HPDE6-E6E7 (cell line): ENCODE data around the gene EXOC3.
"Not testable (repeated sequence)": the region's sequence is repeated elsewhere in the genome, so short reads cannot be mapped to it uniquely, and the experiment has no call there.

Source experiments
- DNase-seq: peaks from one replicate; pipeline ENCODE4 v3.0.0; 2011; ENCODE audit warnings: missing footprints; ENCODE audit errors: extremely low spot score

EXOC3 gene

DNA sequence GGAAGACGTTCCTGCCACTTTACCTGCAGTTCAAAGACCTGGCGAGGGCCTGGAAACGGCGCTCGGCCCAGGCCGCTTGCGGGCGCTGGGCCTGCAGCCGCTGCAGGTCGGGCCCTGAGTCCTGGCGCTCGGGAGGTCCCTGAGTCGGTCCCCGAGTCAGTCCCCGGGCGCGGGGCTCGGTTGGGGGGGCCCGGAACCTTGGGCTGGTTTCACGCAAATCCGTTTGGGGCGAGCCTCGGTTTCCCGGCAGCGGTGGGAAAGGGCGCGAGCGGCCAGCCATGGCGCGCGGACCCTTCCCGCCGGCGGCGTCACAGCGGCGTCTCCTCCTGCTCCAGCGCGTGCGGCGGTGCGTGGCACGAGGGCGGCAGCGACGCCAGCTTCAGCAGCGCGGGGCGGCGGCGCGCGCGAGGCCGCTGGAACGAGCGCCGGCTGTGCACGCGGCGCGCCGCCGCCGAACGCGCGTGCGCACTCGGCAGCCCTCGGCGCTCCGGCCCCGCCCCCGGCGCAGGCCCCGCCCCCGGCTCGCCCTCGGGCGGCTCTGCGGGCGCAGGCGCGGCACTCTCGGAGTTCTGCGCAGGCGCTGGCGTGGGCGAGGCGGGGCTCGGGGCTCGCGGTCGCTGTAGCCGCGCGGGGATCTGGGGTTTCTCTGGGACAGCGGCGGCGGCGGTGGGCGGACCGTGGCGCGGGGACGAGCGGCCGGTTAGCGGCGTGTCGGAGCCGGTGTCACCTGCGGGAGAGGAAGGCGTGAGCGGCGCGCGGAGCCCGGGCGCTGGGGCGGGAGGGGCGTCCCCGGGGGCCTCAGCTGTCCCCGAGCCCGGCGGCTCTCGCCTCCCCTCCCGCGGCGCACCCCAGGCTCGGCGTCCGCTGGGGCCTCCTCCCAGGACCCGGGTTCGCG is 29.9 kb downstream of the EXOC3 start:
- DNase-seq, result peak; percentile 86

DNA sequence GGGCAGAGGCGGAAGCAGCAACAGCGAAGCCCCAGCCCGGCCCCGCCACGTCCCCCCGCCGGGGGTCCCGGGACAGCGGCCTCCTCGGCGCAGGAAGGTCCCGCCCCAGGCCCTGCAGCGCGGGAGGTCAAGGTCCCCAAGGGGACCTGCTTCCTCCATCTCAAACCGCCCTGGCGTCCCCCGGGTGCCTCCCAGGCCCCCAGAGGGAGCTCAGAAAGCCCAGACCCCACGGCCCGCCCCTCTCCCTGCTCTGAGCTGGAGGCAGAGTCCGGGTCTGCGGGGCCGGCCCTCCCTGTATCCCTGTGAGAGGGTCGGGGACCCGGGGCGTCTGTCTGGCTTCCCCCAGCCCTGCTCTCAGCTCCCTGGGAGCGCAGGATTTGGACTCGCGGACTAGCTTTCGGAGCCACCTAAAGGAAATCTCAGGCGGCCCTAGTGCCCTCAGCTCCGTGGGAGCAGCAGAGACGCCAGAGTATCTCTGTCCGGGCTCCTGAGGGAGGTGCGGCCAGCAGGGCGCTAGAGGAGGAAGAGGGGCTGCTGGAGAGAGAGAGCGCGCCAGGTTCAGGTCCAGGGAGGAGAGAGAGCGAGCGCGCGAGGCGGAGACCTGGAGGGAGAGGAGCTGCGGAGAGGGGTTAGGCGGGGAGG is 30.7 kb downstream of the EXOC3 start:
- peak; percentile 34 for DNase-seq

DNA sequence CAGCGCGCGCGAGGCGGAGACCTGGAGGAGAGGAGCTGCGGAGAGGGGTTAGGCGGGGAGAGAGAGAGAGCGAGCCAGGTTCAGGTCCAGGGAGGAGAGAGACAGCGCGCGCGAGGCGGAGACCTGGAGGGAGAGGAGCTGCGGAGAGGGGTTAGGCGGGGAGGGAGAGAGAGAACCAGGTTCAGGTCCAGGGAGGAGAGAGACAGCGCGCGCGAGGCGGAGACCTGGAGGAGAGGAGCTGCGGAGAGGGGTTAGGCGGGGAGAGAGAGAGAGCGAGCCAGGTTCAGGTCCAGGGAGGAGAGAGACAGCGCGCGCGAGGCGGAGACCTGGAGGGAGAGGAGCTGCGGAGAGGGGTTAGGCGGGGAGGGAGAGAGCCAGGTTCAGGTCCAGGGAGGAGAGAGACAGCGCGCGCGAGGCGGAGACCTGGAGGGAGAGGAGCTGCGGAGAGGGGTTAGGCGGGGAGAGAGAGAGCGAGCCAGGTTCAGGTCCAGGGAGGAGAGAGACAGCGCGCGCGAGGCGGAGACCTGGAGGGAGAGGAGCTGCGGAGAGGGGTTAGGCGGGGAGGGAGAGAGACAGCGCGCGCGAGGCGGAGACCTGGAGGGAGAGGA is 31.4 kb downstream of the EXOC3 start:
- DNase-seq, result not testable (repeated sequence)

DNA sequence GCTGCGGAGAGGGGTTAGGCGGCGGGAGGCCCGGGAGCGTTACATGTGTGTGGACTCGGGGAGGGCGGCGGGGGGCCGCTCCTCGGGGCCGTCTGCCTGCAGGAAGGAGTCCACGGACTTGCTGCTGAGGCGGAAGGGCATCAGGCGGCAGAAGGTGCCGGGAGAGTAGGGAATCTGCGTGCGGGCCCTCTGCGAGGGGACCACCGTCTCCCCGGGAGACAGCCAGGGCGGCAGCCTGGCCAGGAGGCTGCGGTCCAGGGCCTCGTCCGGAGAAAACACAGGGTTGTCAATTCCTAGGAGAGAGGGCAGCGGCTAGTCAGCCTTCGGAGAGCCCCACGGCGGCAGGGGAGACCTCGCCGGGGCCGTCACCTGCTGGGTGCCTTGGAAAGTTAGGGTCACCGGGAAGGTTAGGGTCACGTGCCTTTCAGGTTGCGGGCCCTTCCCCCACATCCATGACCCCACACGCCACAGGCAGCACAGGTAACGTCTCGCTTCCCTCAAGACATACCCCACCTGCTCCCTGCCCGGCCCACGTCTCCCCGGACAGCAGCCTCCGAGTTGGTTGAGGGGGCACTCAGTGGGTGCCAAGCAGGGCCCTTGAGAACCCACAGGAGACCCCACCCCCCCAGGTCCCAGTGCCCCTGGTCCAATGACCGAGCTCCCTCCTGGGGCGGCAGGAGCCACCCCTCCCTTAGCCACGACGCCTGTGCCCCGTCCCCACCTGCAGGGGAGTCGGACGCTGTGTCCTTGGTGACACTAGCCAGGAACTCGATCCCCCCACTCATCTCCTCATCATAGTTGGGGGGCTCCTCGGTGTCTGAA is 32.1 kb downstream of the EXOC3 start:
- no peak for DNase-seq

DNA sequence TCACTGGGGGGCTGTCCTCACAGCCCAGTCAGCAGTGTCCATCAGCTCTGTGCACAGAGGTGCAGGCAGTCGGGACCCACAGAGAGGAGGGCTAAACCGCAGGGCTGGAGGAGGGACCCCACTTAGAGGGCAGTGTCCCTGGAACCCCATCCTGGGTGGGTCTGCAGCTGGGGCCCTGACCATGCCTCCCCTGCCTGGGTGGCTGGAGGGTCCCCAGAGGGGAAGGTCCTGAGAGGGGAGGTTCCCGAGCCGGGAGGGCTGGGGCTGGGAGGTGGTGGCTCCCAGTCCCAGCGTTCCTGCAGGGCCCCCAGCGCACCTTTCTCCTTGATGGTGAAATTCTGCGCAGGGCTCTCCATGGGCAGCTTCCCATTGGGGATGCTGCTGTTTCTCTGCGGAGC is 32.7 kb downstream of the EXOC3 start:
- no peak for DNase-seq

DNA sequence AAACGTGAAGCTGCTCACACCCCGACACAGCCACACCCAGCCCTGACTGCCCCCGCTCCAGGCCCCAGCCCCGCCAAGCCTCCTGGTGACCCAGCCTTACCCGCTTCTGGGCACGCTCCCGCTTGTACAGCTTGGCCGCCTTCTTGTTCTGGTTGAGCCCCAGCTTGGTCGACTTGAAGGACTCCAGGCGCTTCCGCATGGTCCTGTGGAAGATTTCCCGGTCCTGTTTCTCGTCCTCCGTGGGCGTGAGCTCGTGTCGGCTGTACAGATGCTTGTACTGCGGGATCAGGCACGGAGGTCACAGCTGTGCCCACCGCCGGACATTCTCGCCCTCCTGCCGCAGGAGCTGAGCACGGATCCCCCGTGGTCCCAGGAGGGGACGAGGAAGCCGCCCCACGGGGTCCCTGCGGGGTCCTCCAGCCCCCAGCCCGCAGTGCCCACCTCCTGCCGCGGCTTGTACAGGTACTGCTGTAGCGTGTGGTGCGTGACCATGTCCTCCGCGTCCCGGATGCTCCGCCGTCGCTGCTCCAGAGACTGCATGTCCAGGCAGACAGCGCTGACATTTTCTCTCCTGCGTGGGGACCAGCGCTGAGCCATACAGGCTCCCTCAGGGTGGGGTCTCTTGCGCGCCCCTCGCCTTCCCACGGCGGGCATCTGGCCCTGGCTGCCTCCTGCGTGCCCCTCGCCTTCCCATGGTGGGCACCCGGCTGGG is 33.3 kb downstream of the EXOC3 start:
- DNase-seq, result no peak

DNA sequence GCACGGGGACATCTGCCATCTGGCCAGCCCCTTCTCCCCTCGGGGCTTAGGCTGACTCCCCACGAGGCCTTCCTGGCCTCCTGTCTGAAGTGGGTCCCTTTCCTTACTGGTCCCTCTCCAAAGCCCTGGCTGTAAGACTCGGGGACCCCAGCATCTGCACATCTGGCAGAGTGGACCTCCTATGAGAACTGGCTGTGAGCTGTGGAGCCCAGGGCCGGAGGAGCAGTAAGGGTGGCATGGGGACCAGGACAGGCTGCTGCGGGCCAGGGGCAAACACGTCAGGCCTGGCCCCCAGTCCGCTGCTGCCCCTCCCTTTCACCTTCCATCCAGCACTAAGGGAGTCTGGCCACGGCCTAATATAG is 33.8 kb downstream of the EXOC3 start:
- DNase-seq, result no peak

DNA sequence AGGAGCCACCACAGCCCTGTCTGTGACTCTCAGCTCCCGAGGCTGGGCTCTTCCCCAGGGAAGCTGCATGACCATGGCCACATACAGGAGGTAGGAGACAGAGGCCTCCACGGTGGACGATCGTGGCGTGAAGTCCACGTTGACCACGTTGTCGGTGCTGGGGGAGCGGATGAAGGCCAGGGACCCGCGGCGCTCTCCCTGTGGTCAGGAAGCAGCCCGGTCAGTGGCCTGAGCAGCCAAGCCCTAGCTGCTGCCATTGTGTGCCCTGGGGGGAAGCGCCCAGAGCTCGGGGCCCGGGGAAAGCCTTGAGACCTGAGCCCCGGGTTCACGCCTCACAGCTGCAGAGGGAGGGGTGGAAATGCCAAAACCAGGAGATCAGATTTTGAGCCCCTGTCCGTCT is 34.3 kb downstream of the EXOC3 start:
- DNase-seq, result no peak

DNA sequence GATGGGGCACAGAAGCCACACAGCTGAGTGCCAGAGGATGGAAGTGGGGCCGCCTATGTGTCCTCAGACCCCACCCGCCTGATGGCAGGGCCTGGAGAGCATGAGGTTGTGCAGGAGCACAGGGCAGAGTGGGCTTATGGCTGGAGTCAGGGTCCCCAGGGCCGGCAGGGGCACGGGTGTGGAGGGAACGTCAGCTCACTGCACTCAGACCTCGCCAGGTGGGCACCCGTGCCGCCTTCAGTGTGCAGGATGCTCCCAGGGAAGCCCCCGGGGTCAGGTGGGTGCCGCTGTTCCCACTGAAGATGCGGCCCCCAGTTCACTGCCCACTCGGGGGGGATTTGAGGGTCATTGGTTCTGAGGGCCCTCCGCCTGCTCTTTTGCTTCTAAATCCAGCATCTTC is 34.9 kb downstream of the EXOC3 start:
- no peak for DNase-seq

DNA sequence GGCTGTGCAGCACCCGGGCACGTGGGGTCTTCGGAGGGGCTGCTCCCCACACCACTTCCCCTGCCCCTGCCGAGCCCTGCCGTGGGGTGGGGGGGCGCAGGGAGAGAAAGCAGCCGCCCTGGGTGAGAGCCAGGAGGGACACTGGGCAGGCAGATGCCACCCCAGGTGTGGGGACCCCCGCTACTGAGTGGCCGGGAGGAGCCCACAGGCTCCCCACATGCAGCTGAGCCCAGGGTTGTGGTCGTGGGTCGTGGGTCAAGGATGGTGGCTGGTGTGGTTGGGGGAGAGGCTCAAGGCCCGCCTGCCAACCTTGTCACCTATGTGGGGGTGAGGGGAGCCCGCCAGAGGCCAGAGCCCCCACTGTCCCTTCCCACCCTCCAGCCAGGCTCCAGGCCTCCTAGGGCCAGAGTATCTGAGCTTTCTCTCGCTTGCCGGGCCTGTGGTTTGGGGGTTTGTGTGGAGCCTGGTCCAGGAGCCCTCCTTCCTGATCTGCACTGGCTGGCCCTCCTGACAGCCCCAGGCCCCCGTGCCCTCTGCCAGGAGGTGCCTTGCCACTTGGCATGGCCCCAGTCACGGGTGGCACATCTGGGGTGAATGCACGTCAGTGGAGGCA is 35.5 kb downstream of the EXOC3 start:
- no peak for DNase-seq

DNA sequence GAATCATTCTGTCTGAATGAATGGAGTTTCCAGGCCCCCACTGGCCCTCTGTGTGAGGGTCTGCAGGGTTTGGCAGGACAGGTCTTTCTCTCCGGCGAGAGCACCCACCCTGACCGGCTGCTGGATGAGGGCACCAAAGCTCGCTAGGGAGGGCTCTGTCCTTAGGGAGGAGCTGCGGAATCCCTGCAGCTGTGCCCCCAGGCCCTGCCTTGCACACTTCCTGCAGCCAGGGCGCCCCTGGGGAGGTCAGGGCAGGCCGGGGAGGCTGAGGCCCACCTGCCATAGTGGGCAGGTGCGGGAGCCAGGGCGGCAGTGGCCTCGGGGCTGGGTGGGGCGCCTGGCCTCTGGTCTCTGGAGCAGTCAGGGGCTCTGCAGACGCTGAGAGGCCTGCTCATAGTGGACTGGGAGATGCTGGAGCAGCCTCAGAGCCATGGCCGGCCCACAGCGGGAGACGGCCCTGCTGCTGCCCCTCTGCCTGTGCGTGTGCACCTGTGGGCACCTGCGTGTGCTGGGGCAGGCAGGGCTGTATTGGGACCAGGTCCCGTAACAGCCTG is 36.1 kb downstream of the EXOC3 start:
- no peak for DNase-seq

DNA sequence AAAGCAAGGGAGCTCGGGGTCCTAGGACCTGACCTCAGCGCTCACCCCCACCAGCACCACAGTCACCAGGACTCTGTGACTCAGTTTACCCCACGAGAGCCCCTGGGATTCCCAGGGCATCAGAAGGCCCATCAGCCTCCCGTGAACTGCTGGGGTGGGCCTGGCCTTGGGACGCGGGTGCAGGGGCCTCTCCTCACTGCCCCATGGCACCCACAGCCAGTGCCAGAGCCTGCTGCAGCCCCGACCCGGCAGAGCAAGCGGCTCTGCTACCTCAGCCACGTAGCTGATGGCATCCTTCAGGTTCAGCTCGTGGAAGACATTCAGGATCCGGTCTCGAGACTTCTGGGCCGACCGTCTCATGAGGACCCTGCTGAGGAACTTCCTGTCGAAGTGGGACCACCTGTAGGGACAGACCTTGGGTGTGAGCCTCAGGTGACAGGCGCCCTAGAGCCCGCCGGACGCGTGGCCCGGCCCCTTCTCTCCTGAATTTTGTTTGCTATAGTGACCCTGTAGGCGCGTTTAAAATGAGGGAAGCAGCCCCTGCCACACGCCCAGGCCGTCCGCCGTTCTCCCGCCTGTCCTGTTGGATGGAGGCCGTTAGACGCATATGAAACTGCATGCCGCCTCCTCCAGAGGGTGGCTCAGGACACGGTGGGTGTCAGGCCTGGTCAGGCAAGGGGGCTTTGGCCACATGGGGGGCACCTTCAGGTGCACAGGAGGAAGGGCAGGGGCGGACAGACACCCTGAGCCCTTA is 36.8 kb downstream of the EXOC3 start:
- DNase-seq, result no peak

DNA sequence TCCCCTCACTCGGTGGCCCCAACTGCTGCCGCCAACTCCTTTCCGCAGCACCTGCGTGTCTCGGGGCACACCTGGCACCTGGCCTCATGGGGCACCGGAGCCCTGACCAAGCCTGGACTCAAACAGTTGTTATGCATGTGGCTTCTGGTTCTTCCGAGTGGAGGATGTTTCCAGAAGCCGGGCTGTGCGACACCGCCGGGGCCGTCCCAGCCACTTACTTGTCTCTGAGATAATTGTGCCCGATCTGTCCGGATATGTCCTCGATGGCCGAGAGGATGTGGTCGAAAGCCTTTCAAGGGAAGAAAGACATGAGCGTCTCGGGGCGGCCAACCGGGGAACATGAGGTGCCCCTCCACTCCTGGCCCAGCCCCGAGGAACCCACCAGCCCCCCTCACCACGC is 38.4 kb downstream of the EXOC3 start:
- DNase-seq, result no peak

DNA sequence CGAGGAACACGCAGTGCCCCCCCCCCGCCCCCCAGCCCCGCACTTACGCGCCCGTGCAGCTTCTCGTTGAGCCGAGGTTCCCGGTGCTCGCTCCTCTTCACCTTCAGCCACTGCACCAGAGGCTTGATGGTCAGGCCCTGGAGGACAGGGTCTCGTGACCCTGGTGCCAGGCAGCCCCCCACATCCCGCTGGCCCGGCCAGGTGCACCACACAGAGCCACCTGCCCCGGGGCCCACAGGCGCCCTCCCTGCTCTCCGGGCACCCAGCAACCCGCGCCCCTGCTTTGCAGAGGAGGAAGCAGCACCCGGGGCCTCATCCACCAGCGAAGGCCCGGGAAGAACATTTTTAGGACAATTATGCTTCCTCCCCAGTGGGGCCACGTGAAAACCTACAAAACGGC is 39.0 kb downstream of the EXOC3 start:
- DNase-seq, result no peak

DNA sequence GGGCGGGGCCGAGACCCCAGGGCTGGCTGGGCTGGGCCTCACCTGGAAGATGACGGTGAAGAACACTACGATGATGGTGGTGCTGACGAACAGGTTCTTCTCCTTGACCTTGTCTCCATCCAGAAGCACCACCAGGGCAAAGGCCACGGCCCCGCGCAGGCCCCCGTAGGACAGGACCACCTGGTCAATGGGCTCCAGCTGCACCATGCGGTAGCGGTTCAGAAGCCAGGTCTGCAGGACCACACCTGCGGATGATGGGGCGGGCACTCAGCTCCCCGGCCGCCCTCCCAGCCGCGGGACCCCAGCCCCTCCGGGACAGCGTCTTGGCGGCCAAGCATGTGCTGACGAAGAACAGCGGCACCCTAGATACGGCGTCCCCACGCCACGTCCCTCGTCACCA is 39.5 kb downstream of the EXOC3 start:
- no peak for DNase-seq

DNA sequence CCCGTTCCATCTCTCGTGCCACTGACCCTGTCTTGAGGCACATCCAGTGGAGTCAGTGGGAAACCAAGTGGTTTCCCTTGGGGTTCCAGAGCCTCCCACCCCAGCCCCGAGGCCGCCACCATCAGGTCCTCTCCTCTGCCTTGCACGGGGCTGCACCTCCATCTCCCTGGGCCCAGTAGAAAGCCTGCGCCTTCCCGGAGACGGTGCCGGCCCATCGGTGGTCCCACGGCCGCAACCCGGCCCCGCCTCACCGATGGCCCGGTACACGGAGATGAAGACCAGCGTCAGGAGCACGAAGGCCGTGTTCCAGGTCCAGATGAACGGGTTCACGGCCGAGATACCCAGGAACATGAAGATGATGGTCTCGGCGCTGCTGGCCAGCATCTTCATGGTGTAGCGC is 40.0 kb downstream of the EXOC3 start:
- DNase-seq, result no peak

DNA sequence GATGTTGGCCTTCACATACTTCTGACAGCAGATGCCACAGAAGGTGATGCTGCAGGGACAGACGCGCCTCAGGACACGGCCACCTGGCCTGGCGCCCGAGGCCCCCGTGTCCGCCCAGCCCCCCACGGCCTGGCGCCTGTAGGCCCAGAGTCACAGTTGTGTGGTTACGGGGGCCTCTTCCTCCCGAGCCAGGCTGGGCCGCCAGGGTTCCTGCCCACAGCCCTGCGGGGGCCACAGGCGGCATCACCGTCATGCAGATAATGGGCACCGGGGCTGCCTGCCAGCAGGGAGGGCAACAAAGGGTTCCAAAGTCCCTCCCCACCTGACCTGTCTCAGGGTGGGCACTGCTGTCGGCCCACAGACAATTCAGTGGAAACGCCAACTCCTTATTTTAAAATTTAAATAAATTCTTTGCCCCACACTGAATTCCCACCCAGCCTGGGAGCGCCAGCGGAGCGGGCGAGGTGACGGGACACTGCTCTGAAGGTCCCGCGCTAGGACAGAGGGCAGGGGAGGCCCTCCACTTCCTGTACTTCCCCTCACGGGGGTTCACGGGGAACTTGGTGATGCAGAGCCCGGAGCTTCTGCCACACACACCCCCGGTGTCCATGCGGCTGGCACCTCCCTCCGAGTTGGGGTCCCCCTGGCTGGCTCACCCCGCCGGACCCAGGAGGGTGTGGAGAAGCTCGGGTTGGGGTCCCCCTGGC is 40.6 kb downstream of the EXOC3 start:
- DNase-seq, result no peak

DNA sequence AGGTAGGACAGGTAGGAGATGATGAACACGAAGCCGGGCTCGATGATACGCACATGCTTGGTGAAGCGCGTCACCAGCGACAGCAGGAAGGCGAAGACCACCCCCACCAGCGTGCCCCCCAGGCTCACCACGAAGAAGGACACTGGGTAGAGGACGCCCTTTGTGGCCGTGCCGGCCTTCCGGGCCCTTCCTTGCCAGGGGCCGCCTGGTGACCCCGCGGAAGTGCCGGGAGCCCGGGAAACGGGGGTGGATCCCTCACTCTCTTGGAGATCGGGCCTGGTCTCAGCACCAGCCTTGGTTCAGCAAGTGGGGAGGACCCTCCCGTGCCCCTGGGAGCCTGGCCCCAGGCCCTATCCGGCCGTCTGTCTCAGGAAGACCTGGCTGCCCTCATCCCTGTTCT is 41.6 kb downstream of the EXOC3 start:
- DNase-seq, result no peak
